H1 (cell line): Measurements from ENCODE around the gene PDE4B. TPM values are rescaled to one million over a fixed set of nuclear protein-coding genes. Genes with fewer than 3 reads are reported as not detected.

Experiments used
- CTCF ChIA-PET: fragments of 300-600 bp; sonication (Branson Sonifier 250); formaldehyde crosslinking; loops from one replicate; lab custom pipeline; 2021; ENCODE audit not compliant: partially characterized antibody; lab: Charles Lee
- POLR2A ChIA-PET: fragments of 300-600 bp; sonication (Branson Sonifier 250); formaldehyde crosslinking; loops from one replicate; lab custom pipeline; 2021; ENCODE audit warnings: inconsistent platforms; ENCODE audit not compliant: partially characterized antibody; lab: Charles Lee
- DNase-seq, 2 experiments: peaks; one replicate each; pipeline versions ENCODE4 v3.0.0 to v3.0.0-alpha.2; 2010 to 2022; ENCODE audit warnings: low spot score in 2 of 2, low read depth in 1 of 2, mixed read lengths in 1 of 2
- FAIRE-seq: peaks from 2 replicates; lab custom pipeline; 2011; peaks lifted over from hg19 to GRCh38; lab: Jason Lieb, UNC
- H2AFZ ChIP-seq: 2 replicates; pipeline ENCODE4 v1.8.1; 2012; ENCODE audit warnings: low read length, inconsistent platforms
- H2AK5ac ChIP-seq: 2 replicates; pipeline ENCODE4 v1.6.1; 2013; ENCODE audit warnings: low read depth, low read length
- H2BK120ac ChIP-seq: replicated peaks from 2 replicates; pipeline ENCODE3; 2013; ENCODE audit warnings: low read depth, low read length, inconsistent platforms
- H2BK12ac ChIP-seq: 2 replicates; pipeline ENCODE4 v1.6.1; 2013; ENCODE audit warnings: low read depth, low read length
- H2BK15ac ChIP-seq: 2 replicates; pipeline ENCODE4 v1.6.1; 2013; ENCODE audit warnings: low read length
- H2BK20ac ChIP-seq: 2 replicates; pipeline ENCODE4 v1.6.1; 2013; ENCODE audit warnings: low read length
- H2BK5ac ChIP-seq: 2 replicates; pipeline ENCODE4 v1.6.1; 2013; ENCODE audit warnings: low read depth, low read length
- H3K14ac ChIP-seq: 2 replicates; pipeline ENCODE4 v1.6.1; 2013; ENCODE audit warnings: inconsistent platforms; ENCODE audit not compliant: insufficient read length
- H3K18ac ChIP-seq: 2 replicates; pipeline ENCODE4 v1.6.1; 2013; ENCODE audit warnings: low read length; ENCODE audit errors: extremely low read depth
- H3K23ac ChIP-seq: 2 replicates; pipeline ENCODE4 v1.6.1; 2013; ENCODE audit warnings: inconsistent platforms; ENCODE audit not compliant: insufficient read length
- H3K23me2 ChIP-seq: 2 replicates; pipeline ENCODE4 v1.6.1; 2013; ENCODE audit warnings: low read depth, low read length
- H3K27ac ChIP-seq: 2 replicates; pipeline ENCODE4 v1.6.1; 2011; ENCODE audit warnings: low read depth, low read length, inconsistent platforms
- H3K27me3 ChIP-seq, 4 experiments: replicated peaks in 1 of 4; 1 replicate in 1 of 4; 2 replicates in 3 of 4; pipeline versions ENCODE4 v1.6.1 to v1.8.1; 2011 to 2013; ENCODE audit warnings: low read length in 3 of 4, mild to moderate bottlenecking in 3 of 4, inconsistent platforms in 2 of 4, mixed read lengths in 2 of 4, moderate library complexity in 1 of 4; ENCODE audit not compliant: control insufficient read depth in 3 of 4, insufficient read depth in 3 of 4; ENCODE audit errors: extremely low read depth in 1 of 4
- H3K36me3 ChIP-seq, 4 experiments: 2 replicates each; pipeline versions ENCODE4 v1.6.1 to v1.8.1; 2011 to 2013; ENCODE audit warnings: mild to moderate bottlenecking in 4 of 4, low read length in 3 of 4, moderate library complexity in 2 of 4, control low read depth in 1 of 4, inconsistent platforms in 1 of 4; ENCODE audit not compliant: insufficient read depth in 4 of 4, control insufficient read depth in 2 of 4
- H3K4ac ChIP-seq: replicated peaks from 2 replicates; pipeline ENCODE3; 2013; ENCODE audit warnings: low read length, low read depth, mixed read lengths, inconsistent platforms; ENCODE audit not compliant: insufficient read length
- H3K4me1 ChIP-seq, 4 experiments: replicated peaks in 1 of 4; 1 replicate in 1 of 4; 2 replicates in 3 of 4; pipeline versions ENCODE4 v1.6.1 to v1.8.1; 2011 to 2013; ENCODE audit warnings: low read length in 3 of 4, inconsistent platforms in 2 of 4, mixed read lengths in 1 of 4; ENCODE audit not compliant: insufficient read depth in 4 of 4, control insufficient read depth in 3 of 4
- H3K4me2 ChIP-seq, 2 experiments: 2 replicates each; pipeline versions ENCODE4 v1.6.1 to v1.8.1; 2011 to 2013; ENCODE audit warnings: low read depth in 2 of 2, low read length in 2 of 2, control low read depth in 1 of 2, inconsistent platforms in 1 of 2, mild to moderate bottlenecking in 1 of 2; ENCODE audit not compliant: insufficient read depth in 1 of 2
- H3K4me3 ChIP-seq, 4 experiments: fragments of 200-600, 300-600 bp in 1 of 4; sonication (generic), shearing (Covaris generic), sonication (Bioruptor Twin) in 1 of 4; 2 replicates each; pipeline versions ENCODE4 v1.5.1 to v1.8.1; 2011 to 2016; ENCODE audit warnings: low read length in 4 of 4, low read depth in 3 of 4, control low read depth in 2 of 4, inconsistent platforms in 2 of 4, mild to moderate bottlenecking in 2 of 4, mixed read lengths in 1 of 4, moderate library complexity in 1 of 4; ENCODE audit not compliant: insufficient read depth in 2 of 4; ENCODE audit errors: extremely low read depth in 1 of 4
- H3K56ac ChIP-seq: replicated peaks from 2 replicates; pipeline ENCODE3; 2013; ENCODE audit warnings: low read depth, mild to moderate bottlenecking, mixed read lengths, low read length, inconsistent platforms; ENCODE audit not compliant: insufficient read length
- H3K79me1 ChIP-seq: 2 replicates; pipeline ENCODE4 v1.6.1; 2013; ENCODE audit warnings: low read depth, low read length, control low read depth
- H3K79me2 ChIP-seq, 2 experiments: 2 replicates each; pipeline versions ENCODE4 v1.6.1 to v1.8.1; 2012 to 2013; ENCODE audit warnings: low read length in 2 of 2, mild to moderate bottlenecking in 2 of 2, inconsistent platforms in 1 of 2; ENCODE audit not compliant: insufficient read depth in 2 of 2, control insufficient read depth in 1 of 2
- H3K9ac ChIP-seq, 4 experiments: replicated peaks in 1 of 4; 1 replicate in 1 of 4; 2 replicates in 3 of 4; pipeline versions ENCODE4 v1.6.1 to v1.8.1; 2011 to 2013; ENCODE audit warnings: low read depth in 3 of 4, low read length in 3 of 4, control low read depth in 2 of 4, mild to moderate bottlenecking in 2 of 4, moderate library complexity in 2 of 4, inconsistent platforms in 1 of 4; ENCODE audit errors: extremely low read depth in 1 of 4
- H3K9me3 ChIP-seq, 2 experiments: 2 replicates each; pipeline versions ENCODE4 v1.6.1 to v1.8.1; 2012 to 2013; ENCODE audit warnings: mild to moderate bottlenecking in 2 of 2, moderate library complexity in 2 of 2, control low read depth in 1 of 2, inconsistent platforms in 1 of 2, low read depth in 1 of 2, low read length in 1 of 2, mixed read lengths in 1 of 2; ENCODE audit not compliant: insufficient read depth in 2 of 2
- H4K20me1 ChIP-seq, 2 experiments: replicated peaks in 1 of 2; 2 replicates each; pipeline versions ENCODE3 to v1.8.1; 2011 to 2013; ENCODE audit warnings: inconsistent platforms in 2 of 2, low read length in 2 of 2, mild to moderate bottlenecking in 1 of 2; ENCODE audit not compliant: insufficient read depth in 2 of 2, control insufficient read depth in 1 of 2
- H4K5ac ChIP-seq: 2 replicates; pipeline ENCODE4 v1.6.1; 2013; ENCODE audit warnings: low read length, low read depth, mixed read lengths, inconsistent platforms; ENCODE audit not compliant: insufficient read length
- H4K8ac ChIP-seq: 2 replicates; pipeline ENCODE4 v1.8.0; 2013; ENCODE audit warnings: mild to moderate bottlenecking, moderate library complexity, low read length, inconsistent platforms; ENCODE audit not compliant: insufficient read depth; ENCODE audit errors: extremely low read depth
- H4K91ac ChIP-seq: replicated peaks from 2 replicates; pipeline ENCODE3; 2013; ENCODE audit warnings: low read length, mixed read lengths, inconsistent platforms; ENCODE audit not compliant: insufficient read length
- ASH2L ChIP-seq: fragments of 200-600, 300-600 bp; sonication (generic); IDR thresholded peaks from one replicate; pipeline ENCODE4 v1.7.1; 2017; ENCODE audit warnings: low read length
- CEBPB ChIP-seq: IDR thresholded peaks from 2 replicates; pipeline ENCODE4 v1.6.1; 2012; ENCODE audit warnings: low read depth, low read length
- CHD1 ChIP-seq: IDR thresholded peaks from 2 replicates; pipeline ENCODE4 v1.6.1; 2012; ENCODE audit warnings: low read depth, low read length, improper control_type of control experiment
- SUZ12 ChIP-seq: fragments of 200-600 bp; sonication (generic); IDR thresholded peaks from 2 replicates; pipeline ENCODE4 v1.6.1; 2012; ENCODE audit warnings: mild to moderate bottlenecking, inconsistent platforms, low read length, moderate library complexity, mixed read lengths
- WGBS, 2 experiments: shearing (Covaris generic) in 1 of 2; methylation state at CpG; one replicate each; pipeline versions ENCODE4 v1.1.6 to v1.1.7; 2013 to 2015; ENCODE audit warnings: low lambda C conversion rate in 2 of 2, mixed read lengths in 2 of 2, inconsistent platforms in 1 of 2, low coverage in 1 of 2, missing lambda C conversion rate in 1 of 2; ENCODE audit not compliant: insufficient replicate concordance in 2 of 2, insufficient coverage in 1 of 2, insufficient read length in 1 of 2; ENCODE audit errors: extremely low coverage in 1 of 2, missing lambda C conversion rate in 1 of 2; 5-methylcytosine and 5-hydroxymethylcytosine counted together
- polyA plus RNA-seq, 7 experiments: library from polyadenylated mRNA; depleted of rRNA in 3 of 7; stranded (reverse) in 5 of 7; unstranded in 2 of 7; fragments of >200 nt in 5 of 7; fragments of 200-250 nt in 2 of 7; gene quantifications; 1 replicate in 5 of 7; 2 replicates in 1 of 7; 4 replicates in 1 of 7; pipeline versions ENCODE4 v1.2.1 to v1.2.3, GENCODE V29; 2011 to 2013; ENCODE audit warnings: missing spikeins in 2 of 7, mixed read lengths in 2 of 7
- total RNA-seq: library from RNA; stranded (reverse); fragmentation: NEBNext Ultra II Directional; extraction: Animal tissue kit (Norgen Biotek cat#: 25700); gene quantifications from 2 replicates; pipeline ENCODE4 v1.2.1, GENCODE V29; 2021
- TF ChIP-seq, protein P1 (sequence below): IDR thresholded peaks from 2 replicates; pipeline ENCODE4 v1.6.1; 2012; ENCODE audit warnings: inconsistent platforms

Gene PDE4B
- total and polyA plus RNA-seq, 2 of the 8 experiments (the other 6 are each of a cell fraction or from before 2014, with no cell fraction given) = 5.0 to 15.1 TPM

DNA sequence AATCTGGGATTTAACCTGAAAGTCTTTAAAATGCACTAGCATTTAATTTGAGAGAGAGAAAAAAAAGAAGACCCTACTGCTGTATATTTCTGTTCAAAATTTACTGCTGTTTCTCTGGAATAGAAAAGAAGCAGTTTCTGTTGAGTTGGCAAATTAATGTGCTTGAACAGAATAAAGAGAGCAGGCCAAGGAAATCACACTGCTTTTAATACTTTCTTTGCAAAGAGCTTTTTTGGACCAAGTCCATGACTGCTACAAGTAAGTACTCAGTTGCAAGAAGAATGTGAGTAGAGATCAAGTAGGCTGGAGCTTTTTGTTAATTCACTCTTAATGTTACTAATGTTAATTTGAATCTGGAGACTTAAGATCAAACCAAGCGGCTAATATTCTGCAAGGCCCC, 405.1 kb downstream of the PDE4B start:
- no peak overlapping the region for H3K27ac ChIP-seq

More for the DNA sequence above, 405.1 kb downstream of the PDE4B start:
- no peak overlapping the region for H3K4me2 ChIP-seq
- no peak overlapping the region for H2AFZ ChIP-seq
- H4K20me1 ChIP-seq = no peaks in the 10 kb centered on the region
- ChIA-PET CTCF (no interaction called here), POLR2A (no interaction called here)
- H3K56ac ChIP-seq = no peak overlapping the region
- no peak overlapping the region for H3K4ac ChIP-seq
- H3K23ac ChIP-seq = no peak overlapping the region
- no peak overlapping the region for H3K14ac ChIP-seq
- no peak overlapping the region for H2BK12ac ChIP-seq
- H2AK5ac ChIP-seq = no peak overlapping the region
- H2BK5ac ChIP-seq = no peak overlapping the region
- H3K23me2 ChIP-seq = no peaks in the 10 kb centered on the region
- 91% methylated on average over 1 of the region's 1 CpG; no CpG with 5 or more reads in 1 of the 2 experiments for WGBS, 2 experiments
- no peak overlapping the region for H2BK120ac ChIP-seq
- H2BK20ac ChIP-seq = no peak overlapping the region
- no peak overlapping the region for H2BK15ac ChIP-seq
- H4K5ac ChIP-seq = no peak overlapping the region
- DNase-seq (no peak), FAIRE-seq (no peak)
- H4K8ac ChIP-seq = no peak overlapping the region
- no peaks in the 10 kb centered on the region for H3K27me3 ChIP-seq
- no peak overlapping the region for H4K91ac ChIP-seq
- H3K36me3 ChIP-seq = no peaks in the 10 kb centered on the region
- TF ChIP-seq, protein P1, sequence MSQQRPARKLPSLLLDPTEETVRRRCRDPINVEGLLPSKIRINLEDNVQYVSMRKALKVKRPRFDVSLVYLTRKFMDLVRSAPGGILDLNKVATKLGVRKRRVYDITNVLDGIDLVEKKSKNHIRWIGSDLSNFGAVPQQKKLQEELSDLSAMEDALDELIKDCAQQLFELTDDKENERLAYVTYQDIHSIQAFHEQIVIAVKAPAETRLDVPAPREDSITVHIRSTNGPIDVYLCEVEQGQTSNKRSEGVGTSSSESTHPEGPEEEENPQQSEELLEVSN = no peak
- TF ChIP-seq CHD1 = no peak
- TF ChIP-seq SUZ12 = no peak
- TF ChIP-seq CEBPB = no peak
- TF ChIP-seq ASH2L = no peak
- no peak overlapping the region for H3K9ac ChIP-seq
- no peak overlapping the region for H3K4me3 ChIP-seq
- H3K18ac ChIP-seq = no peak overlapping the region
- H3K9me3 ChIP-seq = no peaks in the 10 kb centered on the region
- H3K79me1 ChIP-seq = no peaks in the 10 kb centered on the region
- no peaks in the 10 kb centered on the region for H3K4me1 ChIP-seq
- no peaks in the 10 kb centered on the region for H3K79me2 ChIP-seq
